ENCODE data around the gene RASSF3. TPM values are rescaled to one million over a fixed set of nuclear protein-coding genes. Genes with fewer than 3 reads are reported as not detected.

The RASSF3 gene
- polyA plus RNA-seq, 1 donor = 27.8 TPM

- Histone ChIP-seq H3K36me3 (ENCODE audit: control insufficient read depth, insufficient read depth, low read length) (peaks cover 80% of the 10 kb centered on the region), H3K4me3 (ENCODE audit: low read length) (no peak overlapping the region), H3K4me1 (ENCODE audit: control insufficient read depth, insufficient read depth, low read length) (no peaks in the 10 kb centered on the region)
These were observed 130.4 kb downstream of the RASSF3 start for GRCh38 chr12:64740646-64741045.

GRCh38 chr12:64742416-64742815, 132.1 kb downstream of the RASSF3 start:
- H3K36me3 ChIP-seq (ENCODE audit: control insufficient read depth, insufficient read depth, low read length) = peaks cover 72% of the 10 kb centered on the region
- WGBS (ENCODE audit: insufficient coverage, low lambda C conversion rate) = no CpG with 5 or more reads among the region's 3 CpGs
- H3K4me1 ChIP-seq (ENCODE audit: control insufficient read depth, insufficient read depth, low read length) = no peaks in the 10 kb centered on the region
- H3K27me3 ChIP-seq (ENCODE audit: control insufficient read depth, insufficient read depth, low read length) = no peaks in the 10 kb centered on the region
- no peak overlapping the region for H3K27ac ChIP-seq (ENCODE audit: low read length)
- H3K4me3 ChIP-seq (ENCODE audit: low read length) = no peak overlapping the region
- H3K9me3 ChIP-seq (ENCODE audit: control insufficient read depth, low read depth, low read length) = no peaks in the 10 kb centered on the region
- no peak for DNase-seq

More at GRCh38 chr12:64740646-64741045, 130.4 kb downstream of the RASSF3 start:
- H3K27me3 ChIP-seq (ENCODE audit: control insufficient read depth, insufficient read depth, low read length) = no peaks in the 10 kb centered on the region
- no peaks in the 10 kb centered on the region for H3K9me3 ChIP-seq (ENCODE audit: control insufficient read depth, low read depth, low read length)
- no peak for DNase-seq
- no peak overlapping the region for H3K27ac ChIP-seq (ENCODE audit: low read length)
- WGBS (ENCODE audit: insufficient coverage, low lambda C conversion rate) = no CpG with 5 or more reads among the region's 2 CpGs

- peaks cover 73% of the 10 kb centered on the region for H3K36me3 ChIP-seq (ENCODE audit: control insufficient read depth, insufficient read depth, low read length)
- no peaks in the 10 kb centered on the region for H3K27me3 ChIP-seq (ENCODE audit: control insufficient read depth, insufficient read depth, low read length)
- H3K4me1 ChIP-seq (ENCODE audit: control insufficient read depth, insufficient read depth, low read length) = no peaks in the 10 kb centered on the region
- no peak overlapping the region for H3K27ac ChIP-seq (ENCODE audit: low read length)
- DNase-seq = no peak
- 100% methylated on average over 1 of the region's 3 CpGs for WGBS (ENCODE audit: insufficient coverage, low lambda C conversion rate)
- no peaks in the 10 kb centered on the region for H3K9me3 ChIP-seq (ENCODE audit: control insufficient read depth, low read depth, low read length)
- H3K4me3 ChIP-seq (ENCODE audit: low read length) = no peak overlapping the region
These were observed 132.9 kb downstream of the RASSF3 start for GRCh38 chr12:64743206-64743605.

GRCh38 chr12:64744422-64745258, 134.3 kb downstream of the RASSF3 start:
- H3K4me3 ChIP-seq (ENCODE audit: low read length) = no peak overlapping the region
- DNase-seq = no peak
- WGBS (ENCODE audit: insufficient coverage, low lambda C conversion rate) = 33% methylated on average over 1 of the region's 5 CpGs
- H3K9me3 ChIP-seq (ENCODE audit: control insufficient read depth, low read depth, low read length) = no peaks in the 10 kb centered on the region
- H3K27me3 ChIP-seq (ENCODE audit: control insufficient read depth, insufficient read depth, low read length) = no peaks in the 10 kb centered on the region
- no peaks in the 10 kb centered on the region for H3K4me1 ChIP-seq (ENCODE audit: control insufficient read depth, insufficient read depth, low read length)
- H3K27ac ChIP-seq (ENCODE audit: low read length) = no peak overlapping the region
- peaks cover 66% of the 10 kb centered on the region for H3K36me3 ChIP-seq (ENCODE audit: control insufficient read depth, insufficient read depth, low read length)

- H3K4me1 ChIP-seq (ENCODE audit: control insufficient read depth, insufficient read depth, low read length) = no peaks in the 10 kb centered on the region
- no peak overlapping the region for H3K4me3 ChIP-seq (ENCODE audit: low read length)
- no peaks in the 10 kb centered on the region for H3K9me3 ChIP-seq (ENCODE audit: control insufficient read depth, low read depth, low read length)
- no CpG with 5 or more reads among the region's 7 CpGs for WGBS (ENCODE audit: insufficient coverage, low lambda C conversion rate)
- DNase-seq = no peak
- peaks cover 66% of the 10 kb centered on the region for H3K36me3 ChIP-seq (ENCODE audit: control insufficient read depth, insufficient read depth, low read length)
- no peaks in the 10 kb centered on the region for H3K27me3 ChIP-seq (ENCODE audit: control insufficient read depth, insufficient read depth, low read length)
- H3K27ac ChIP-seq (ENCODE audit: low read length) = no peak overlapping the region
These were observed 135.0 kb downstream of the RASSF3 start for GRCh38 chr12:64745259-64745807.

GRCh38 chr12:64745980-64746379, 135.7 kb downstream of the RASSF3 start:
- no peak for DNase-seq
- no peak overlapping the region for H3K4me3 ChIP-seq (ENCODE audit: low read length)
- WGBS (ENCODE audit: insufficient coverage, low lambda C conversion rate) = 88% methylated on average over 1 of the region's 2 CpGs
- no peaks in the 10 kb centered on the region for H3K4me1 ChIP-seq (ENCODE audit: control insufficient read depth, insufficient read depth, low read length)
- H3K36me3 ChIP-seq (ENCODE audit: control insufficient read depth, insufficient read depth, low read length) = peaks cover 68% of the 10 kb centered on the region
- no peaks in the 10 kb centered on the region for H3K27me3 ChIP-seq (ENCODE audit: control insufficient read depth, insufficient read depth, low read length)
- H3K9me3 ChIP-seq (ENCODE audit: control insufficient read depth, low read depth, low read length) = no peaks in the 10 kb centered on the region
- no peak overlapping the region for H3K27ac ChIP-seq (ENCODE audit: low read length)

GRCh38 chr12:64746663-64747062, 136.4 kb downstream of the RASSF3 start:
- H3K4me1 ChIP-seq (ENCODE audit: control insufficient read depth, insufficient read depth, low read length) = no peaks in the 10 kb centered on the region
- H3K27ac ChIP-seq (ENCODE audit: low read length) = no peak overlapping the region
- no peak for DNase-seq
- no peaks in the 10 kb centered on the region for H3K27me3 ChIP-seq (ENCODE audit: control insufficient read depth, insufficient read depth, low read length)
- no peak overlapping the region for H3K4me3 ChIP-seq (ENCODE audit: low read length)
- no peaks in the 10 kb centered on the region for H3K9me3 ChIP-seq (ENCODE audit: control insufficient read depth, low read depth, low read length)
- H3K36me3 ChIP-seq (ENCODE audit: control insufficient read depth, insufficient read depth, low read length) = peaks cover 69% of the 10 kb centered on the region
- WGBS (ENCODE audit: insufficient coverage, low lambda C conversion rate) = no CpG with 5 or more reads among the region's 2 CpGs

Other genes starting within 250 kb of the RASSF3 start
- gene C12orf56, start 219.7 kb upstream of the RASSF3 start, polyA plus RNA-seq = 0.22 TPM
- 27.6 TPM for gene XPOT, start 206.1 kb upstream of the RASSF3 start, polyA plus RNA-seq
- gene TBK1, start 158.4 kb upstream of the RASSF3 start, polyA plus RNA-seq = 30.1 TPM
- gene GNS, start 148.9 kb downstream of the RASSF3 start, polyA plus RNA-seq = 337 TPM
- gene TBC1D30, start 214.2 kb downstream of the RASSF3 start, polyA plus RNA-seq = 14.3 TPM

All from large intestine (tissue), 3 donors.